Activated CD4-positive, CD25-positive, alpha-beta regulatory T cell treated with anti-CD3 and anti-CD28 coated beads, Interleukin-2, amount 50 U/mL, for 24 hours (primary cell): ENCODE data around the gene IFIT2.
A peak's percentile ranks its signal among the peaks of the same experiment; 100 is the strongest.
"Not testable (repeated sequence)": the region's sequence is repeated elsewhere in the genome, so short reads cannot be mapped to it uniquely, and the experiment has no call there.

ENCODE experiments used
- ATAC-seq, 2 donors: fragments of 150-1000 bp; cut with Tn5 transposase; one replicate each; pipeline ENCODE4 v1.10.0; 2021; ENCODE audit warnings: mild to moderate bottlenecking in 1 of 2, moderate library complexity in 1 of 2

Gene IFIT2

GRCh38 chr10:89308736-89309135 is 6.9 kb downstream of the IFIT2 start:
- ATAC-seq = no peak

DNA sequence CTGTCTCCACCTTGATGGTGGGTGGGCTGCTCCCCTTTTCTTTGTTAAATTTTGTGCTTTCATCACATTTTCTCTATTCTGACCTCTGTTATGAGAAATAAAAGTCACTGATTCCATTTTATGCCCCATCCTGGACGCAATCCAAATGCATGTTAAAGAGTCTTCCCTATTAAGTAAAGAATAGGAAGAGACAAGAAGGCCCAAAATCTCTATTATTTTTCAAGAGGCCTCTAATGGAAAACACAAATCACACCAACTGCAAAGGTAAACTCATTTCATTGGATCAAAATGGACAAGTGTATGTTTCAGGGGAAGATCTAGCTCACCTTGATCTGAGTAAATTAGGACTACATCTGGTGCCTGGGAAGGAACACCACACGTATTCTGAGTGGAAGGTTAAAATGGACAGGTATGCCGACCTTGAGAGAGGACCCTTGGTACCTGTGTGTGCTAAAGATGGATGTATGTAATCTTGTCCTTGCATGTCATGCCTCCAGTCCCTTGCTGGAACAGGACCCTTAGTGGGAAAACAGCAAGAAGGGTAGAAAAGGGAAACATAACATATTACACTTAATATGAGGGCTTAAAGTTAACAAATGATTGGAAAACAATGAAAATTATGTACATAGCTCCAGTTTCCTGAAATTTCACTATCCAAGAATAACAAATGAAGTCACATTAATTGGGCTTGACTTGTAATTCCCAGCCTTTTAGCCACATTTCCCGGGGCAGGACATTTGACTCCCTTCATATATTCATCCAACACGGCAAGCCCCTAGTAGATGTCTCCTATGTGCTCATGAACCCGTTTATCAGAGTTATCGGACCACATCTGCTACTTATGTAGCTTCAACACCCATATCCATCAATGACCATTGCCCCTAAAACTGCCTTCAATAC is 7.6 kb downstream of the IFIT2 start:
- ATAC-seq = no peak

DNA sequence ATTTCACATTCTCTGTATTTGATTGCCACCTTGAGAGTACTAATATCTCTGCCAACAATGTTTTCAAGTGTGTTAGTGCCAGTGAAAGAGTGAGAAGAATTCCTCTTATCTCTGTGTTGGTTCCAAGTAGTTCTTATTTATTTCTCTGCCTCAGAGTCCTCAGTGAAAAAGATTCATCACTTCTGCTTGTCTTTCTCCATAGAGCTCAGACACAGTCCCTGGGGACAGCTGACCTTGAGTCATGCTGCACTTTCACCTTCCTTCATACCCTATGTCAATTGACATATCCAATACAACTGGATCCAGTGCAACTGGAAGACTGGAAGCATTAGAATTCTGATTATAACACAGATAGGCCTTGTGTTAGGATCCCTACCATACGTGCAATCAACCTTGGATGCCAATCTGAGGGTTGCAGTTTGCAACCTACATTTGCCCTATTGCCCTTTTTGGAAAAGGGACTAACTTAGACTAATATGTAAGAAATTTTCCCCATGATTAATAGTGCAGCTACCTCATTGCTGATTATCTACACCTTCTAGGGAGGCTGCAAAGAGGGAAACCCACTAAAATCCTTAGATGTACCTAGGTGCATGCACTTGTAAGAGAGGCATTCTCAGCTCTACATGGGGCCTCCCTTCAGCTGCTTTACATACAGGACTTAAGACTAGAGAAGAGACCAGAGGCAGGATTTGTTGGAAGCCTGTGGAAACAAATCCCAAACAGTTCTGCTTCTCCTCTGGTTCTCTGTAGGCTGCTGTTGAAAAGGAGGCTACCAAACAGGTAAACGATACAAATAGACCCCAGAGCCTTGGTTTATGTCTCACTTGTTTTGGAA is 8.4 kb downstream of the IFIT2 start:
- ATAC-seq = no peak

DNA sequence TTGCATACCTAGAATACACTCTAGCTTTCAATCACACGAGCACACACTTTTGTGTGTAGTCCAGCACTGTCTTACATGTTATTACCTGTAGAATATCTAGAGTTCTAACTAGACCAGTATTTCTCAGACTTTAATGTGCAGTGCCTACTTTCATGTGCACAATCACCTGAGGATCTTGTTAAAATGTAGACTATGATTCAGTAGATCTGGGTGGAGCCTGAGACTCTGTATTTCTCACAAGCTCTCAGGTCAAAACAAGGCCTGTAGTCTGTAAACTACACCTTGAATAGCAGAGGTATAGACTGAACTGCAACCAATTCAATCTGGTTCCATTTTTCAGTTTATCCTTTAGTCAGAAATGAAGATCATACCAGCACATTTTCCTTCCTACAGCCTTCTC is 11.1 kb downstream of the IFIT2 start:
- peak; percentile 56 to 75 for ATAC-seq

DNA sequence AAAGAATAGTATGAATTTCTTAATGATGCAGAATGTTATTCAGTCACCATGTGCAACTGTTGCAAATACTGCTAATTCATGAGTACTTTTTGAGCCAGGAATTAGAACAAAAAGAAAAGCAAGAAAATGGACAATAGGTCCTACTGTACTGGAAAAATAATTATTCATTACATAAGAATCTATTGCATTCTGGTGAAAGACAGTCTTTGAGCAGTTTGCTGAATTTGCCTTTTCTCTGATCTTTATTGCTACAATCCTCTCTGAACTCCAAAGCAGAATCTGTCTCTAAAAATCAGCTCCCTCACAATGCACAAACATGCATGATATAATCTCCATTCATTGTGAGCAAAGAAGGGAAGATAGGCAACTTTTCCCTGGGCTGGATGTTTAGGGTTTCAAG is 12.8 kb downstream of the IFIT2 start:
- no peak for ATAC-seq

GRCh38 chr10:89318047-89318446 is 16.2 kb downstream of the IFIT2 start:
- ATAC-seq = not testable (repeated sequence)

- ATAC-seq = not testable (repeated sequence)
Measured at GRCh38 chr10:89325081-89325480, 23.2 kb downstream of the IFIT2 start.

- ATAC-seq = not testable (repeated sequence)
Measured at GRCh38 chr10:89325856-89326255, 24.0 kb downstream of the IFIT2 start.

DNA sequence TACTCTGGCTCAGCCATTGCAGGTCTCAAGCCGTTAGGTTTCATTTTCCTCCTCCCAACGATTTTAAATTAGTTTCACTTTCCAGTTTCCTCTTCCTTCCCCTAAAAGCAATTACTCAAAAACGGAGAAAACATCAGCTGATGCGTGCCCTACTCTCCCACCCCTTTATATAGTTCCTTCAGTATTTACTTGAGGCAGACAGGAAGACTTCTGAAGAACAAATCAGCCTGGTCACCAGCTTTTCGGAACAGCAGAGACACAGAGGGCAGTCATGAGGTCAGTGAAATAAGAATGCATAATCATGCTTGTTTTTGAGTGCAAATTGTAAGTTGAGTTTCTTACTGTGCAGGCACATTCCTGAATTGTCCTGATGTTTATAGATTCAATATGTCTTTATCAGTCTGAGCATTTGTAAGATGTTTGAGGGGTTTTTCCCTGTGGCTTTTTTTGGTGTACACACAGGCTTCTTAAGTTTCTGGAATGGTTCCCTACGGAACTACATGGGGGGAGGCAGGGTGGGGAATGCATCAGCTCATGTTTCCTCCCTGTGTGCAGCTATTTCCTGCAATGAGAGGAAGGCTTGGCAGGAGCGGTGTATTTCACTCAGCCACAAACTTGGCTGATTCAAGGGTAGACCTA is 26.1 kb downstream of the IFIT2 start, which contains the start of gene IFIT3:
IFIT3 (plus strand) TSS at position 195 of the 639 bp plus-strand sequence; CDS start at position 272, 77 bp downstream.
- ATAC-seq = peak; percentile 40 to 41

- ATAC-seq = no peak
Measured at GRCh38 chr10:89329151-89329550, 27.3 kb downstream of the IFIT2 start.

DNA sequence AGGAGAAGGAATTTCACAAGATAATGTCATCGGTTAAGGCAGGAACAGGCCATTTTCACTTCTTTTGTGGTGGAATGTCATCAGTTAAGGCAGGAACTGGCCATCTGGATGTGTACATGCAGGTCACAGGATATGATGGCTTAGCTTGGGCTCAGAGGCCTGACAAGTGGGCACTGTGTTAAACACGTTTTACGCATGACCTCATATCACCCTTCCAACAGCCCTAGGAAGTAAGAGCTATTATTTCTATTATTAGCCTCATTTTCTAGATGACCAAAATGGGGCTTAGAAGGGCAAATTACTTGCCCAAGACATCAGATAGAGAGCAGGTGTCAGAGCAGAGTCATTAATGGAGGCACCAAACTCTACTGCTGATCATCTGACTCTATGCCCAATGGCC is 28.2 kb downstream of the IFIT2 start:
- not testable (repeated sequence) for ATAC-seq

DNA sequence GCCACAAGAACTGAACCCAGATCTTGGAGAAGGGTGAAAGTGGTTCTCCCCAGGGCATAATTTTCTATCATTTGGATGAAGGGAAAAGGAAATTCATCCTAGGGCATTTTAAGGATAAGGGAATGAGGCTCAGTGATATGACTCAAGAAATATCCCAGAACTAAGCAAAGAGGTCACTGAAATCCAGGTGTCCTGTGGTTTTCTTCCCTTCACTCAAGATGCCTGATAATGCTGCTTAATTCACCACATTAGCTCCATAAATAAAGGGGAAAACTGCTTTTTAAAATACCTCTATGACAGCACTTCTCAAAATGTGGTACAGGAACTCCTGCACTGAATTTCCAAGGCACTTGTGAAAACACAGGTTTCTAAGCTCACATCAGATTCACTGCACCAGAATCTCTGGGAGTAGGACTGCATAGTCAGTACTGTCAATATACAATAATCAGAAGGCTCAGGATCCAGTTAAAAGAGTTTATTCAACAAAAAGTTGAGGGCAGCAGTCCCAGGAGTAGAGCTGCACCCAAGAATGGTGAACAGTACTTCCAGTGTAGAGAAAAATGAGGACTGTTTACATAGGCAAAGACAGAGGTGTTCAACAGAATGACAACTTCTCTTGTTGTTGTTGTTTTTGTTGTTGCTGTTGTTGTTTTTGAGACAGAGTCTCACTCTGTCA is 28.8 kb downstream of the IFIT2 start:
- ATAC-seq = no peak

GRCh38 chr10:89331487-89332122 is 29.8 kb downstream of the IFIT2 start:
- ATAC-seq = not testable (repeated sequence)

- peak; percentile 34 to 42 for ATAC-seq
Measured at GRCh38 chr10:89332123-89332633, 30.3 kb downstream of the IFIT2 start.

- no peak for ATAC-seq
Measured at GRCh38 chr10:89335226-89335625, 33.4 kb downstream of the IFIT2 start.

DNA sequence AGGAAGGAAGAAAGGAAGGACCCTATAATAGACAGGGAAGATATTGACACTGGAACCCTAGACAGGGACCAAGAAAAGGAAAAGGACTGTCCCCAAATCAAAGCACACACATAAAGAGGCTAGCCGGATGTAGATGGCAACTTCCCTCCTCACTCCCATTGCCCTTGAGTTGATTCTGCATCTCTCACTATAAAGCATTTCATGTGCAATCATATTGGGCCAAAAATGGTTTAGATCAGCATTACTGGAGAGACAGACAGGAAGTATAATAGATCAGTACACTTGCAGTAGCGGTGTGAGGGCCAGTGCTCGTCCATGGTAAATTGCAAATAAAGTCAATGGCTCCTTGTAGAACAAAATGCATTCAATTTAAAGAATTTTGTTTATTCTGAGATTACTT is 34.4 kb downstream of the IFIT2 start:
- ATAC-seq = no peak

GRCh38 chr10:89337484-89337883 is 35.6 kb downstream of the IFIT2 start:
- peak; percentile 36 to 39 for ATAC-seq

GRCh38 chr10:89338713-89339112 is 36.9 kb downstream of the IFIT2 start:
- ATAC-seq = no peak

- ATAC-seq = no peak
Measured at GRCh38 chr10:89339875-89340274, 38.0 kb downstream of the IFIT2 start.

- no peak for ATAC-seq
Measured at GRCh38 chr10:89341649-89342048, 39.8 kb downstream of the IFIT2 start.

DNA sequence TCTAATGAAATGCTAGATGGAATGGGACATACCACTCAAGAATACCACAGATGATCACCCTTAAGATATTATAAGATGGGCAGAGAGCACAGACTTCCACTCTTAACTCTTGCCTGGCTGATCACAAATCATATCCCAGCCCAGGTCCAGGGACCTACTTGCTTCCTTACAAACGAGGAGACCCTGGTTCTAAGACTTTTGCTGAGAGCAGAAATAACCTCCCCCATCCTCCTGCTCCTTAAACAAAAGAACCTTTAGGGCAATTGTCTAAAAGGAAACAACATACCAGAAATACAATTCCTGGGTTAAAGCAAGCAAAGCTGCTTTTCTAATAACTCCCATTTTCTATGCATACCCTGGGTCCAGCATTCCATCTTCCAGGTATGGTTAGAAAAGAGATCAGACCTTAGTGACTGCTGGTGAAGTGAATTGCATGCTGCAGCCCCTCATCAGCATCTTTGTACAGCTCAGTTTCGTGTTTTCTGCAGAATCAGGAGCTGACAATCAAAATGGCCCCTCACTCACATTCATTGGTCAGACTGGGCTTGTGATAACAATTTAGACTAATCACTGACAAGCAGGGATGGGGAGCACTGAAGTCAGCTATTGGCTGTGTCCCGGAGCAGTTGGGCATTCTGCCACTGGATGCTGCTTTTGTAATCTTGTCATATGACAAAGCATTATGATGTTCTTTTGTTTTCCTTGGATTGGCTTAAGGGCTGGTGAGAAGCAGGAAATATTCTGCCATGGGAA is 40.5 kb downstream of the IFIT2 start:
- no peak for ATAC-seq
